Measurements from ENCODE around the gene PDE10A. TPM values are rescaled to one million over a fixed set of nuclear protein-coding genes. Genes with fewer than 3 reads are reported as not detected.

The PDE10A gene
- total and polyA plus RNA-seq, 2 of the 4 experiments (the other 2 are of a cell fraction): 3.4 to 12.4 TPM

DNA sequence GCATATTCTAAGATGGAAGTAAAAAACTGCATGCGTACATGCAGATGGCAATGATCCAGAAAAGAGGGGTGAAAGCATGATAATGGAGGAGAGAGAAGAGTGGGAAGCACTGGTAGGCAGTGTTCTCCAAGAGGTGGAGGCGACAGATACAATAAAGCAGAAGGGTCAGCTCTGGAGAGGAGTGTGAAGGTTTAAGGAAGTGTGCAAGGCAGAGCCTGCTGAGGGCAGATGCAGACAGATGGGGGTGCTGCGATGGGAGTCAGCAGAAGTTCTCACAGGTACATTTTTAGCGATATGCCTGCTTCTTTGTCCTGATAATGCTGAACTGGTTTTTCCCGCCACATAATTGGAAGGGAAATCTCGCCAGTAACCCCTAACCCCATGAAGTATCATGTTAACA, 272.6 kb downstream of the PDE10A start:
- H2BK5ac ChIP-seq (ENCODE audit: low read depth, low read length, poor library complexity, severe bottlenecking): no peak overlapping the region
- H3K4me2 ChIP-seq (ENCODE audit: low read depth, low read length): no peak overlapping the region
- no peak overlapping the region for H2AK9ac ChIP-seq (replicated peaks; ENCODE audit: low read depth, low read length, poor library complexity)
- H4K5ac ChIP-seq (ENCODE audit: low read depth, low read length): no peak overlapping the region
- H3K56ac ChIP-seq (ENCODE audit: extremely low read depth, insufficient read depth, low read length): no peak overlapping the region
- POLR2A ChIA-PET (ENCODE audit: unreplicated experiment): no interaction called here
- no peaks in the 10 kb centered on the region for H3K4me1 ChIP-seq (ENCODE audit: control insufficient read depth, insufficient read depth, low read length)
- H3K23ac ChIP-seq (ENCODE audit: low read depth, low read length): no peak overlapping the region
- CTCF ChIA-PET: no interaction called here
- H3K79me1 ChIP-seq (ENCODE audit: low read depth in 1 of 2, low read length in 2 of 2): no peaks in the 10 kb centered on the region
- no TSS peak for BruUV-seq (replicated peaks)
- ATAC-seq (ENCODE audit: low read depth) (no peak), DNase-seq (no peak)
- TF ChIP-seq POLR2A (IDR thresholded peaks at IDR 0.05; ENCODE audit: low read depth, low read length) (no peak), RCOR1 (IDR thresholded peaks at IDR 0.05; ENCODE audit: insufficient replicate concordance, low read length) (no peak), FOS (IDR thresholded peaks at IDR 0.05; ENCODE audit: low read depth, low read length) (no peak), SMC3 (IDR thresholded peaks at IDR 0.05; ENCODE audit: low read depth, low read length) (no peak), MAZ (IDR thresholded peaks at IDR 0.05; ENCODE audit: borderline replicate concordance, low read depth, low read length) (no peak)
- no peak overlapping the region for H3K18ac ChIP-seq (ENCODE audit: low read depth, low read length)
- H2AFZ ChIP-seq (replicated peaks; ENCODE audit: low read length, poor library complexity): no peak overlapping the region
- intact Hi-C loops (cut with micrococcal nuclease): no loop called here
- no peak overlapping the region for H3K14ac ChIP-seq (replicated peaks; ENCODE audit: low read depth, low read length)
- dilution Hi-C loops (cut with HindIII; ENCODE audit: low sequenced_read_pairs, unreplicated experiment): no loop called here
- peaks cover 15% of the 10 kb centered on the region for H3K36me3 ChIP-seq (ENCODE audit: control insufficient read depth, insufficient read depth, low read length)
- no peak overlapping the region for H2BK15ac ChIP-seq (ENCODE audit: low read depth, low read length)
- H3K9me1 ChIP-seq (ENCODE audit: insufficient read depth, low read length): no peaks in the 10 kb centered on the region
- no peaks in the 10 kb centered on the region for H3K9me3 ChIP-seq (ENCODE audit: control insufficient read depth, insufficient read depth, low read length)
- H4K91ac ChIP-seq (ENCODE audit: insufficient read depth, low read depth, low read length): no peak overlapping the region
- H3K27me3 ChIP-seq (ENCODE audit: control insufficient read depth, insufficient read depth, low read length): no peaks in the 10 kb centered on the region
- no peak overlapping the region for H3K9ac ChIP-seq (ENCODE audit: low read depth, low read length)
- no peak overlapping the region for H3K4ac ChIP-seq (ENCODE audit: low read depth, low read length)
- no peak overlapping the region for H2AK5ac ChIP-seq (ENCODE audit: low read depth, low read length)
- H2BK20ac ChIP-seq (ENCODE audit: low read depth, low read length): no peak overlapping the region
- no peak overlapping the region for H3K27ac ChIP-seq (ENCODE audit: insufficient read depth, low read length)
- no peaks in the 10 kb centered on the region for H4K20me1 ChIP-seq (ENCODE audit: insufficient read depth, low read length)
- no peak overlapping the region for H3K4me3 ChIP-seq (ENCODE audit: insufficient read depth, low read depth, low read length)
- in situ Hi-C loops (cut with MboI; ENCODE audit: low sequenced_read_pairs): no loop called here
- H4K8ac ChIP-seq (ENCODE audit: low read depth in 2 of 2, low read length in 2 of 2): no peak overlapping the region
- 90% methylated on average over 3 of the region's 6 CpGs; no CpG with 5 or more reads in 1 of the 2 experiments for WGBS, 2 experiments (ENCODE audit: extremely low coverage in 2 of 2, insufficient read length in 1 of 2)
- H2BK120ac ChIP-seq (ENCODE audit: low read depth, low read length): no peak overlapping the region
